ENCODE results near the gene LAMB1.
"Not testable (repeated sequence)": the region's sequence is repeated elsewhere in the genome, so short reads cannot be mapped to it uniquely, and the experiment has no call there.

Gene LAMB1

GRCh38 chr7:107917763-107918651, 85.0 kb downstream of the LAMB1 start:
- DNase-seq (ENCODE audit: low read depth), result no peak

DNA sequence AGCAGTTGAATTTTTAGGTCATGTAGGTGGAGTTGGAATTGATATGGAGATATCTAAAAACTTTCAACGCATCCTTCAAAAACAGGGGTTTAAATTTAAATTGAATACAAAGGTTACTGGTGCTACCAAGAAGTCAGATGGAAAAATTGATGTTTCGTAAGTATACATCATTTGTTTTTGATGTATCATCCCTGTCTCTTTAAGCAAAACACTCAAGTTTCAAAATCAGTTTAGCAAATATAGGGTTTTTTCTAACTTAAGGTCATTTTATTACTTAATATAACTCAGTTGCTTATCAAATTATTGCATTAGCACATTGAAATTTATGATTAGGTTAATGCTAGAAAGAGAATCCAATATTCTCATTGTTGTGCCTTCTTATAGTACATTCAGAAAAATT, 87.4 kb downstream of the LAMB1 start:
- DNase-seq (ENCODE audit: low read depth), result no peak

- DNase-seq (ENCODE audit: low read depth), result no peak
Observed at GRCh38 chr7:107914831-107915230, 88.1 kb downstream of the LAMB1 start.

- DNase-seq (ENCODE audit: low read depth), result no peak
Observed at GRCh38 chr7:107913851-107914250, 89.1 kb downstream of the LAMB1 start.

DNA sequence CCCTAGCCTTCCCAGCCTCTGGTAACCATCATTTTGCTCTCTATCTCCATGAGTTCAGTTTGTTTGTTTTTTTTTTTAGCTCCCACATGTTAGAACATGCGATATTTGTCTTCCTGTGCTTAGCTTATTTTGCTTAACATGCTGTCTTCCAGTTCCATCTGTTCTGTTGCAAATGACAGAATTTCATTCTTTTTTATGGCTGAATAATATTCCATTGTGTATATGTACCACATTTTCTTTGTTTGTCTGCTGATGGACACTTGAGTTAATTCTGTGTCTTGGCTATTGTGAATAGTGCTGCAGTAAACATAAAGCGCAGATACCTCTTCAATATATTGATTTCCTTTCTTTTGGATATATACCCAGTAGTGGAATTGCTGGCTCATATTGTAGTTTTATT, 91.0 kb downstream of the LAMB1 start:
- DNase-seq (ENCODE audit: low read depth), result no peak

GRCh38 chr7:107909445-107909844, 93.5 kb downstream of the LAMB1 start:
- no peak for DNase-seq (ENCODE audit: low read depth)

DNA sequence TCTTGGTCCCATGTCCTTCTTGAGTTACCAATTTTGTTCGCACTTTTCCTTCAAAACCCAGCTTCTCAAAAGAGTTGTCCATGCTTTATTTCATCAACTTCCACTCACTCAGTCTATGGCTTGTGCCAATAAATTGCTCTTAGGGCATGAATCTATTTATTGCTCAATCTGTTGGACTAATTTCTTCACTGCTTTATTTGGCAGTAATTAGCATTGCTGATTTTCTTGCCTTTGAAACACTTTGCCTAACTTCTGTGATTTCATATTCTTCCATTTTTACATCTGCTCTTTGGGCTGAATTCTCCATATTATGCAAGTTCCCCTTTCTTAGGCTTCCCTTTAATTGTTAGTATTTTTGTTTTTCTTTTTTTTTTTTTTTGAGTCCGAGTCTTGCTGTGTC, 95.2 kb downstream of the LAMB1 start:
- DNase-seq (ENCODE audit: low read depth), result no peak

DNA sequence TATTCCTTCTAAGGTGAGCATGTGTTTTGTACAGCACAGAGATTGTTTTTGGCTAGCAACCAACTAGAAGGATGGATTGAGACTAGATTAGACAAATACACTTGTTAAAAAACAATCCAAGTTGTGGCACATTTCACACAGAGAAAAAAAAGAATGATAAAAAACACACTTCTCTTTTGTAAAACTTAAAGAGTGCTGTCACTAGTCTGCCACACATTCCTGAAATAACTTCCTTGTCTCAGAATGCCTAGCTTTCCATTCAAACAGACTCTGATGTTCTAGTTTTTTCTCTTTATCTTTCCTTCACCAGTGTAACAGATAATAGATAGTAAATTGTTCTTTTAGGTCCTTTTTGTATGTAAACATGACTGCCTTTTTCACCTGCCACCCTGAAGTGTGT, 100.6 kb downstream of the LAMB1 start:
- DNase-seq (ENCODE audit: low read depth), result no peak

- no peak for DNase-seq (ENCODE audit: low read depth)
Observed at GRCh38 chr7:107900496-107901015, 102.4 kb downstream of the LAMB1 start.

DNA sequence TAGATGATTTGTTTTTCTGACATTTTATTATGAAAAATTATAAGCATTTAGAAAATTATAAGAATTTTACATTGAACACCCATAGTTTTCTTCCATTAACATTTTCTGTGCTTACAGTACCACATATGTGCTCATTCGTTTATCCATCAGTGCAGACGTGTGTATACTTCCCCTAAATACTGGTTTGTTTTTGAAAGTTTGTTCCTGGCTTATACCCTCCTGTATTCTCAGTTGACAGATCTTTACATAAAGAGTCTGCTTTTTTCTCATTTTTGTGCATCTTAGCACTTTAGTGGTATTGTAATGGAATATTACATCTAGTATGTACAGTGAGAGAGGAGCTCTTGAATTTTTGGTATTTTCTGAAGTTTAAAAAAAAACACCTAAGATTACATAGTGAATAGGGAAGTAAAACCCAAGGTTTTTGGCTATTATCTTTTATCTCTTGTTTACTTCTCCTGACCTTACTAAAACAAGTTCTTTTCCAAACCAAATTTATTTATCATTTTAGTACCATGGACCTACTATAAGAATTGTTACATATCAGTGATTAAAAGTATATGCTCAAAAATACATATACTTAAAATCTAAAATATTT, 103.9 kb downstream of the LAMB1 start:
- no peak for DNase-seq (ENCODE audit: low read depth)

- DNase-seq (ENCODE audit: low read depth), result not testable (repeated sequence)
Observed at GRCh38 chr7:107892367-107892741, 110.6 kb downstream of the LAMB1 start.

DNA sequence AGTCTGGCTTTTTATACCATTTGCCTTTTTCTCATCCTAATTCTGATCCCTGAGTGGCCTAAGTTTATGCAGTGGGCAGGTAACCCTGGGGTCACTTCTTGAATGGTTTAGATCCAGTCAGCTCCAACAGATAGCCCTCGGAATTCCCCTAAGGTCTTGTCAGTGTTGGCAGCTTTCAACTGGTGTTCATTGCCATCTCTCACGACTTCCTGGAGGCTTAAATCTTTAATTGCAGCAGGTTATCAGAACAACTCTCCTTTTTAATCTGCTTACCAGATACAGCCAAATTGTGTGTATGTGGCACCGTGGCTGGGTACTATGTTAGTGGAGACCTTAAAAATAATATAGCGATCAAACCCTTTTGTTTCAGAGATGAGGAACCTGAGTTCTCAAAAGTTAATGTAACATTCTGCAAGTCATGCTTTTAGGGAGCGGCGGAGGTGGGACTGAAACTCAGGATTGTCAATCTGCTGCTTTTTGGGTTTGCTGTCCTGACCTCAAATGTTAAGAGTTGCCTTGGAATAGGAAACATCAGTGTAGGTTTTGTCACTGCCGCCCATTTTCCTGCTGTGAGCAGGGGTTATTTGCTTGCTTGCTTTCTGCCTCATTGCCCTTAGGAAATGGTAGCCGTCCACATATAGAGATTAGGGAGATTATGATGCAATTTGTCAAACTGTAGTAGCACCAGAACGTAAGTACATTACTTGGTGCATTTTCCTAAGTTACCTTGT, 111.2 kb downstream of the LAMB1 start:
- DNase-seq (ENCODE audit: low read depth), result no peak

DNA sequence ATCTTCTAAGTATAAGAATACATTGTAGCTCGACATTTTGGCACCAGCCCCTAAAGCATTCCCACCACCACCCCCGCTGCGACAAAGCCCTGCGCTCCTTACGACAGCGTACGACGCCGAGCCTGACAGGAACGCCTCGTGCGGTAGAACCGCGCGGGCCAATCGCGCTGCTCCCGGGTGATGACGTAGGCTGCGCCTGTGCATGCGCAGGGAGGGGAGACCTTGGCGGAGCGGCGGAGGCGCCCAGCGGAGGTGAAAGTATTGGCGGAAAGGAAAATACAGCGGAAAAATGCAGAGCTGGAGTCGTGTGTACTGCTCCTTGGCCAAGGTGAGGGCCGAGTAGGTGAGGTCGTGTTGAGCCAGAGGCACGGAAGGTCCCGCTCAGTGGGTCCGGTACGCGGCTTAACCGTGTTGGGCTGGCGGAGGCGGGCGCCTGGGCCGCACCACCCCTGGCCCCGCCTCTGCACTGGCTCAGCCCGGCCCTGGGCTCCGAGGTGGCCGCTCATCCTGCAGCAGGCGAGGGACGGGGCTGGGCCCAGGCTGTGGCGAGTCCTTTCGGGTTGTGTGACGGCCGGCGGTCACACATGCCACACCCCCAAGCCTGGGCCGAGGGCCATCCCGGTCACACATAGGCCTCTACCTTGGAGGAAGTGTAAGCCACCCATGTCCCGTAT, 111.9 kb downstream of the LAMB1 start, which contains the start of gene DLD:
Gene DLD, plus strand, starts transcription at position 222 of the 674 bp plus-strand sequence. Its CDS starts 68 bp downstream, at position 290.
- peak; percentile 90 for DNase-seq (ENCODE audit: low read depth)

DNA sequence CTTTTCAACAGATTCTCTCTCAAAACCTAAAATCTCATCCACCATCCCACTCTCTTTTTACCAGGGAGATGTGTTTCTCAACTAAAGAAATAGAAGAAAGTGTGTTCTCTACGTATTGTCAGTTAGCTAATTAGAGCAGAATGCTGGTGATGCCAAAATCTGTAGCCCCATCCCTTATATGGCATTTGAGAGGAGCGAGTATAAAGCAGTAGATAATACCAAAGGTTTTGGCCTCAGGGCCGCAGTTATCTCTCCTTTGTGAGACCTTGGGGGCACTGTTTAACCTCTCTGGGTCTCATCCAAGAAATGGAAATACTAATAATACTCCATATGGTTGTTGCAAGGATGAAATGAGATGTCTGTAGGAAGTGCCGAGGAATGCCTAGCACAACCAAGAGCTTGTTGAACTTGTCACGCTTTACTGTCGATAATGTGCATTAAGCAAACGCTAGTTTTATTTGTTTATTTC, 112.4 kb downstream of the LAMB1 start:
- no peak for DNase-seq (ENCODE audit: low read depth)

DNA sequence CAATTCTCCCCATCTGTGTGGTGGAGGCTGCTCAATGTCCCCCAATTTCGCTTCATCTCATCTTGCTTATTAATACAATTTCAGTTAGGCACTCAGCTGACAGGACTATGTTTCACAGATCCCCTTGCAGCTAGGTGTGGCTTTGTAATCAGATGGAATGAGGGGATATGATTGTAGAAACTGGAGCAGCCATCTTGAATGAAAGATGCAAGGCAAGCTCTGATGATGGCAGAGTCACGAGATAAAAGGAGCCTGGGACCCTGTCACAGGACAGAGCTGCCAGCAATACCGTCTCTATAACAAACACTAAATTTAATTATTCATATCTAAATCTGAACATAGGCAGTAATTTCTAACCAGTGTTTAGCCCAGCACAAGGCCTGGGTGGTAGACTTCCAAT, 113.0 kb downstream of the LAMB1 start:
- no peak for DNase-seq (ENCODE audit: low read depth)

- not testable (repeated sequence) for DNase-seq (ENCODE audit: low read depth)
Observed at GRCh38 chr7:107887827-107888226, 115.1 kb downstream of the LAMB1 start.

- DNase-seq (ENCODE audit: low read depth), result no peak
Observed at GRCh38 chr7:107884066-107884818, 118.7 kb downstream of the LAMB1 start.

DNA sequence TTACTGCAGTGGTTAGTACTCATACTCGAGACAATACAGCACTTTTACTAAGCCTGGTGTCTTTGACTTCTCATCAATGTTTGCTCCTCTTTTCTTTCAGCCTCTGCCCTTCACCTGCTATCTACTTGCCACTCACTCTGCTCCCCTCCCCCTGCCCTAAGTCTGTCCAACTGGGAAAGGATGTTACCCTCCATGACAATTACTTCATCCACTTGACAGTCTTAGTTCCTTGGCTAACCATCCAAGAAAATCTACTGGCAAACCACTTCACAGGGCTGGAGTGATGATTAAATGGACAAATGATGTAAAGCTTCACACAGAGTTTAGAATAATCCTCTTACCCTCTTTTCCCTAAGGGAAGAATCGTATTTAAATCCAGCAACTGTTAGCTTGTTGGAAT, 120.2 kb downstream of the LAMB1 start:
- no peak for DNase-seq (ENCODE audit: low read depth)

DNA sequence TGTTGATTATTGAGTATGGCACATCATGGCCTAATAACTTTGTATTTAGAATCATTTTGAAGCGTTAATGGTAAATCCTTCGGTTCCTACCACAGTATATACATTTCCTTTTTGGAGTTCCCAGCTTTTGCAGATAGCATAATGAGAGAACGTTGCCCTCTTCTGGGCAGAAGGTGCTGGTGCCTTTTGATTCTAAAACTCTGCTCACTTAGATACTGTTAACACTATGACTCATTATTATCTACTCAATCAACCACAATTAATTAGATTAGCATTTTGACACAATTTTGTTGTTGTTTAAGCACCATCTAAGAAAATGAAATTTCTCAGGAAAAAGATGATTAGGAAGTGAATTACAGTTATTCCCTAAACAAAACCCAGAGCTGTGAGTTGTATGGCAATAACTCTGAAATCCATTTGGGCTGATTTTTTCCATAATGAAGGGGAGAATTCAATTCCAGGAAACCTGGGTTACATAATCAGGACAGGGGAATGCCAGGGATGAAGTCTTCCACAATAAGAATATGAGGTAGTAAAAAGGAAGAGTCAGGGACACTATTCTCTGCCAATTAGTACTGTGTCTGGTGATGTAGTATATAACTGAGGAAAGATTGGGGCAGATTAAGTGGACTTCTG, 123.4 kb downstream of the LAMB1 start:
- DNase-seq (ENCODE audit: low read depth), result peak; percentile 24

GRCh38 chr7:107878636-107879035, 124.3 kb downstream of the LAMB1 start:
- no peak for DNase-seq (ENCODE audit: low read depth)

Data from activated T-cell treated with anti-CD3 and anti-CD28 coated beads for 24 hours (primary cell).